Measurements from ENCODE around the gene PCNT.

PCNT gene

GRCh38 chr21:46491553-46491952 is 167.6 kb downstream of the PCNT start:
- no peak for DNase-seq

- DNase-seq, result no peak
These were observed 168.9 kb downstream of the PCNT start for GRCh38 chr21:46492851-46493250.

GRCh38 chr21:46493828-46494227 is 169.9 kb downstream of the PCNT start:
- DNase-seq, result no peak

Data from NCI-H69 (cell line).